GM12875 (cell line): ENCODE measurements around the gene KEAP1.

Experiments used
- H3K4me3 ChIP-seq: one replicate; pipeline ENCODE4 v1.5.1; 2011; ENCODE audit warnings: low read depth, low read length, control low read depth
- TF ChIP-seq, protein P1 (sequence below): IDR thresholded peaks from 2 replicates; pipeline ENCODE4 v1.5.1; 2011; ENCODE audit warnings: low read depth, mild to moderate bottlenecking, control low read depth, inconsistent platforms, low read length, moderate library complexity, borderline replicate concordance; ENCODE audit not compliant: insufficient read depth

Gene KEAP1

DNA sequence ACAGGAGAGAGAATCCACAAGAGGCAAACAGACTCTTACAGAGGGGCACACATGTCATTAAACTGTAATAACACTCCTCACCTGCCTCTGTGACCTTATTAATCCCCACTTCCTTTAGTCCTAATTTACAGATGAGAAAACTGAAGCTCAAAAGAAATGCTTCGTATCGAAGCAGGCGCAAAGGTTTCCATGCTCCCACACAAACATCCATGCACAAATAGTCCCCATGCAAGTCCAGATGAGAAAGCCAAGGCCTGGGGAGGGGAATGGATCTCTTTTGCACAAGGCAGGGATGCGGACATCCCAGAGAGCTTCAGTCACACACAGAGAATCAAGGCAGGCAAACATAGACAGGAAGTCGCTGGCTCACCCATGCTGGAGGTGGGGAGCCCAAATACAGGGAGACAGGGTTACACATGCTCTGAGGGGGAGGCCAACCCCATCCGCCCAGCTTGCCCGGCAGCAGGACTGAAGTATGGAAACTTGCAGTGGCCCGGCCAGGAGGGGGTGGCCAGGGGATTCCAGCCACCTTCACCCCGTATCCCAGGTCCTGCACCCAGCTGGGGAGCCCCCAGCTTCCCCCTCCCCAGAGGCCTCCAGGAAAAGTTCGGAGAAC, 13.6 kb upstream of the KEAP1 start:
- no peak overlapping the region for H3K4me3 ChIP-seq
- TF ChIP-seq, protein P1, sequence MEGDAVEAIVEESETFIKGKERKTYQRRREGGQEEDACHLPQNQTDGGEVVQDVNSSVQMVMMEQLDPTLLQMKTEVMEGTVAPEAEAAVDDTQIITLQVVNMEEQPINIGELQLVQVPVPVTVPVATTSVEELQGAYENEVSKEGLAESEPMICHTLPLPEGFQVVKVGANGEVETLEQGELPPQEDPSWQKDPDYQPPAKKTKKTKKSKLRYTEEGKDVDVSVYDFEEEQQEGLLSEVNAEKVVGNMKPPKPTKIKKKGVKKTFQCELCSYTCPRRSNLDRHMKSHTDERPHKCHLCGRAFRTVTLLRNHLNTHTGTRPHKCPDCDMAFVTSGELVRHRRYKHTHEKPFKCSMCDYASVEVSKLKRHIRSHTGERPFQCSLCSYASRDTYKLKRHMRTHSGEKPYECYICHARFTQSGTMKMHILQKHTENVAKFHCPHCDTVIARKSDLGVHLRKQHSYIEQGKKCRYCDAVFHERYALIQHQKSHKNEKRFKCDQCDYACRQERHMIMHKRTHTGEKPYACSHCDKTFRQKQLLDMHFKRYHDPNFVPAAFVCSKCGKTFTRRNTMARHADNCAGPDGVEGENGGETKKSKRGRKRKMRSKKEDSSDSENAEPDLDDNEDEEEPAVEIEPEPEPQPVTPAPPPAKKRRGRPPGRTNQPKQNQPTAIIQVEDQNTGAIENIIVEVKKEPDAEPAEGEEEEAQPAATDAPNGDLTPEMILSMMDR, result no peak

DNA sequence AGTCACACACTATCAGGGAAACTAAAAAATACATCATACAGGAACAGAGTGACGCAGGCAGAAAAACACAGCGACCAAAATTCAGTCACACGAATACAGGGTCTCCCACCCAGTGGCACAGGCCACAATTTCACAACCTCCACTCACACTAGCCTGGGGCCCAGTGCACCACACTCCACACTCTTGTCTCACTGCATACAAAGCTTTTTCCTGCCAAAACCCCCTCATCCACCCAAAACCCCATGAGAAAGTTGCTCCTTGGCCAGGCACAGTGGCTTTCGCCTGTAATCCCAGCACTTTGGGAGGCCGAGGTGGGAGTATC, 12.9 kb upstream of the KEAP1 start:
- no peak overlapping the region for H3K4me3 ChIP-seq
- TF ChIP-seq, protein P1, result no peak

DNA sequence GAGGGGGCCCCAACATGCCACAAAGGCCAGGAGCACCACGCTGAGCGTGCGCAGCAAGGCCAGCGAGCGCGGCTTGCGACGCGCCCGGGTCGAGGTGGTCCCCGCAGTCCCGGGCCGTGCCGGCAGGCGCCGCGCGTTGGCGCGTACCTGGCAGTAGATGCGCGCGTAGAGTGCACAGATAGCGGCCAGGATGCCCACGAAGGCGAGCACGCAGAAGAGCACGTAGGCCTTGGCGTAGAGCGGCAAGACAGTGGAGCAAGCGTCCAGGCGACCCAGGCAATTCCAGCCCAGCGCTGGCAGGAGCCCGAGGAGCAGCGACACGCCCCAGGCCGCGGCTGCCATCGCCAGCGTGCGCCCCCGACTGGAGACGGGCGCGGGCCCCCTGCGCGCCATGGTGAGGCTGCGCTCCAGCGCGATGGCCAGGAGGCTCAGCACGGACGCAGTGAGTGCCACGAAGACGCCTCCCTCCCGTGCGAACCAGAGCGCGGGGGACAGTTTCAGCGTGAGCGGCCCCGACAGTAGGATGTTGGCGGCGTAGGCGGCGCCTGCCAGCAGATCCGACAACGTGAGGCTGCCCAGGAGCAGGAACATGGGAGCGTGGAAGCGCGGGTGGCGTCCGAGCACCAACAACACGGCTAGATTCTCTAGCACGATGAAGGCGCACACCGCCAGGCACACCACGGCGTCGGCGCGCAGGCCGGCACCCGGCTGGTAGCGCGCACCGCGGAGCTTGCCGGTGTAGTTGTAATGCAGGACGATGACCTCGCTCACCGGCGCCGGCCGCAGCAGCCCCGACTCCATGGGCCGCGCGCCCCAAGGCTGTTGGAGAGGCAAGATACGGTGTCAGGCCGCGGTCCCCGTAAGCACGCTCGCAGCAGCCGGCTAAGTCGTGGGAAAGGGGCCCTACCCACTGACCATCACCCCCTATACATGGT, 11.3 kb upstream of the KEAP1 start:
- TF ChIP-seq, protein P1, result peak; percentile 10; the same call in 1 of the 2 replicates
- no peak overlapping the region for H3K4me3 ChIP-seq

DNA sequence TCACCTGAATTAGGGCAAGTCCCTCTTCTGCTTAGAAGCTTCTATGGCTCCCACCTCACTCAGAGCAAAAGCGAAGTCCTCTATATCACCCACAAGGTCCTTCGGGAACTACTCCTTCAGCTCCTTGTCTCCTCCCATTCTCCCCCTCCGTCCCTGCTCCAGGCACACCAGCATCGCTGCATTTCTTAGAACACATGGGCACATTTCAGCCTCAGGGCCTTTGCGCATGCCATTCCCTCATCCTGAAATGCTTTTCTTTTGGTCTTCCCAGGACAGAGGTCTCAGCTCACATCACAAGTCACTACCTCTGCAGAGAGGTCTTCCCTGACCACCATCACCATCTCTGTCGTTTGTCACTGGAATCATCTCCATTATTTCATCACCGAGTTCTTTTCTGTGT, 10.1 kb upstream of the KEAP1 start:
- no peak overlapping the region for H3K4me3 ChIP-seq
- TF ChIP-seq, protein P1, result no peak

DNA sequence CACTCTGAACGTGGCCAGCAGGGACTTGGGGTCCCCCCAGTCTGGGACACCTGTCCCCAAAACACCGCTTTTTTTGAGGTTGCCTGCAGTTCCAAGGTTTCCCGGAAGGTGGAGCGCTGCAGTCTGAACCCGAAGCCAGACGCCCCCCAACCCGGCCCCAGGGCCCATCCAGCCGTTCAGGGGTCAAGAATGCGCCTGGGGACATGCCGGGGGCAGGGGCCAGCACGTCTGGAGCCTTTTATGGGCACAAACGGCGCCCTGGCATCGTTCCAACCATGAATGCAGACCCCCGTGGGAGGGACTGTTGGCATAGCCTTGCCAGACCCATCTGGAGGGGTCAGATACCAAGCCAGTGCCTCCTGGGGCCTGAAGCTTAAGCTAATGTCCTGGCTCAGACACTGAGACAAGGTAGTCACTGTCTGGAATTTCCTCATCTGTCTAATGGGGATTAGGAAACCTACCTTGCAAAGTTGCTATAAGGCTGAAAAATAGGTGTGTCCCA, 7.2 kb upstream of the KEAP1 start:
- no peak overlapping the region for H3K4me3 ChIP-seq
- TF ChIP-seq, protein P1, result peak; percentile 86

DNA sequence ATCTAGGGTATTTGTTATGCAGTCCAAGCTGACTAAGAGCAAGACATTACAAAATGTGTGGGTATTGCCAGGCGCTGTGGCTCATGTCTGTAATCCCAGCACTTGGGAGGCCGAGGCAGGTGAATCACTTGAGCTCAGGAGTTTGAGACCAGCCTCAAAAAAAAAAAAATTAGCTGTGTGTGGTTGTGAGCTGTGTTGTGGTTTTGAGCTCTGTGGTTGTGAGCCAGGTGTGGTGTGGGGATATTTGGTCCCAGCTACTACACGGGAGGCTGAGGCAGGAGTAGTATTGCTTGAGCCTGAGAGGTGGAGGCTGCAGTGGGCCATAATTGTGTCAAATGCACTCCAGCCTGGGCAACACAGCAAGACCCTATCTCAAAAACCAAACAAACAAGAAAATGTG, 5.6 kb upstream of the KEAP1 start:
- H3K4me3 ChIP-seq, result no peak overlapping the region
- TF ChIP-seq, protein P1, result no peak
